Left lung (tissue), 14 donors: ENCODE results near the gene PUDP. TPM values are rescaled to one million over a fixed set of nuclear protein-coding genes. Genes with fewer than 3 reads are reported as not detected.

ENCODE experiments used
- ATAC-seq: fragments of 200-7000 bp; cut with Tn5 transposase; one replicate; pipeline ENCODE4 v1.9.1; 2020; ENCODE audit warnings: moderate library complexity
- DNase-seq, 4 donors: peaks; one replicate each; pipeline ENCODE4 v3.0.0-alpha.2; 2013 to 2020
- H3K27ac ChIP-seq, 2 donors: fragments of 200-600 bp; sonication (generic) in 1 of 2; one replicate each; pipeline versions ENCODE4 v1.5.0 to v1.8.0; 2020 to 2021
- H3K27me3 ChIP-seq, 2 donors: fragments of 200-600 bp; sonication (generic) in 1 of 2; one replicate each; pipeline versions ENCODE4 v1.5.0 to v1.8.0; 2020 to 2021
- H3K36me3 ChIP-seq, 2 donors: fragments of 200-600 bp; sonication (generic) in 1 of 2; one replicate each; pipeline versions ENCODE4 v1.5.0 to v1.8.0; 2020 to 2021
- H3K4me1 ChIP-seq, 2 donors: fragments of 200-600 bp; one replicate each; pipeline ENCODE4 v1.8.0; 2021
- H3K4me3 ChIP-seq, 2 donors: fragments of 200-600 bp; sonication (generic) in 1 of 2; one replicate each; pipeline versions ENCODE4 v1.5.0 to v1.8.0; 2020 to 2021; ENCODE audit warnings: mild to moderate bottlenecking in 1 of 2
- H3K9me3 ChIP-seq, 2 donors: fragments of 200-600 bp; sonication (generic) in 1 of 2; one replicate each; pipeline versions ENCODE4 v1.5.0 to v1.8.0; 2020 to 2021
- CTCF ChIP-seq, 2 donors: fragments of 200-600 bp; sonication (generic) in 1 of 2; IDR thresholded peaks; one replicate each; pipeline versions ENCODE4 v1.5.0 to v1.8.0; 2021; ENCODE audit warnings: antibody characterized with exemption in 2 of 2
- intact Hi-C, 2 donors: fragments of 100-400 bp; cut with DNase I; formaldehyde crosslinking; loops; one replicate each; pipeline versions ENCODE4 v1.11.2 to v1.14.2; 2022
- long read RNA-seq, 12 donors: library from polyadenylated mRNA in 2 of 12; unstranded in 2 of 12; transcript quantifications; one replicate each; pipeline ENCODE4 v2.0.0 and lab custom pipeline, GENCODE V29; 2019 to 2026
- polyA plus RNA-seq, 6 donors: library from polyadenylated mRNA; unstranded; fragments of 120-200 nt; gene quantifications; one replicate each; pipeline ENCODE4 v1.2.1, GENCODE V29; 2013; ENCODE audit not compliant: insufficient read length in 6 of 6
- total RNA-seq, 2 donors: library from RNA; stranded (reverse); fragmentation: NEBNext Ultra II Directional; extraction: Animal tissue kit (Norgen Biotek cat#: 25700); gene quantifications; one replicate each; pipeline ENCODE4 v1.2.1, GENCODE V29; 2021
- donor health status: DM: no; HTN: yes; CAD: no.
- donor health status: DM: no; HTN: no; CAD: no.

PUDP gene
- total RNA-seq (10 to 100 TPM; 13.8 to 26.1 TPM), polyA plus RNA-seq (10 to 100 TPM in 5 of 6 donors, 1 to 10 TPM in 1; 9.8 to 15.5 (median 13.1) TPM)
- long read RNA-seq, donor 1, transcript PUDP-201 (4 exons, 2,140 nt) = major isoform, 9 of 10 reads
- long read RNA-seq, donor 1, partial matches to known transcripts = 0 of 10 reads
- long read RNA-seq, donor 1, other reads (novel, unspliced or antisense) = 0 of 10 reads
- long read RNA-seq, donor 2, partial matches to known transcripts = 0 of 3 reads
- long read RNA-seq, donor 2, other reads (novel, unspliced or antisense) = 0 of 3 reads
- long read RNA-seq, donor 3, partial matches to known transcripts = 0 of 3 reads
- long read RNA-seq, donor 3, other reads (novel, unspliced or antisense) = 0 of 3 reads
- long read RNA-seq, donor 4, transcript PUDP-201 (4 exons, 2,140 nt) = major isoform, 10 of 14 reads
- long read RNA-seq, donor 4, partial matches to known transcripts = 1 of 14 reads
- long read RNA-seq, donor 4, other reads (novel, unspliced or antisense) = 2 of 14 reads
- long read RNA-seq, donor 5, transcript PUDP-201 (4 exons, 2,140 nt) = major isoform, 7 of 20 reads
- long read RNA-seq, donor 5, partial matches to known transcripts = 13 of 20 reads
- long read RNA-seq, donor 5, other reads (novel, unspliced or antisense) = 0 of 20 reads
- long read RNA-seq, donor 6, partial matches to known transcripts = 0 of 5 reads
- long read RNA-seq, donor 6, other reads (novel, unspliced or antisense) = 0 of 5 reads
- long read RNA-seq, donor 7, partial matches to known transcripts = 0 of 1 reads
- long read RNA-seq, donor 7, other reads (novel, unspliced or antisense) = 0 of 1 reads
- long read RNA-seq, donor 8, transcript PUDP-201 (4 exons, 2,140 nt) = major isoform, 7 of 7 reads
- long read RNA-seq, donor 8, partial matches to known transcripts = 0 of 7 reads
- long read RNA-seq, donor 8, other reads (novel, unspliced or antisense) = 0 of 7 reads
- long read RNA-seq, donor 9 = 0 reads
- long read RNA-seq, donor 10, transcript PUDP-201 (4 exons, 2,140 nt) = major isoform, 5 of 13 reads
- long read RNA-seq, donor 10, partial matches to known transcripts = 2 of 13 reads
- long read RNA-seq, donor 10, other reads (novel, unspliced or antisense) = 5 of 13 reads
- long read RNA-seq, donor 11, transcript PUDP-201 (4 exons, 2,140 nt) = major isoform, 10 of 11 reads
- long read RNA-seq, donor 11, partial matches to known transcripts = 0 of 11 reads
- long read RNA-seq, donor 11, other reads (novel, unspliced or antisense) = 0 of 11 reads
- long read RNA-seq, donor 12, transcript PUDP-201 (4 exons, 2,140 nt) = major isoform, 7 of 8 reads
- long read RNA-seq, donor 12, partial matches to known transcripts = 0 of 8 reads
- long read RNA-seq, donor 12, other reads (novel, unspliced or antisense) = 0 of 8 reads

DNA sequence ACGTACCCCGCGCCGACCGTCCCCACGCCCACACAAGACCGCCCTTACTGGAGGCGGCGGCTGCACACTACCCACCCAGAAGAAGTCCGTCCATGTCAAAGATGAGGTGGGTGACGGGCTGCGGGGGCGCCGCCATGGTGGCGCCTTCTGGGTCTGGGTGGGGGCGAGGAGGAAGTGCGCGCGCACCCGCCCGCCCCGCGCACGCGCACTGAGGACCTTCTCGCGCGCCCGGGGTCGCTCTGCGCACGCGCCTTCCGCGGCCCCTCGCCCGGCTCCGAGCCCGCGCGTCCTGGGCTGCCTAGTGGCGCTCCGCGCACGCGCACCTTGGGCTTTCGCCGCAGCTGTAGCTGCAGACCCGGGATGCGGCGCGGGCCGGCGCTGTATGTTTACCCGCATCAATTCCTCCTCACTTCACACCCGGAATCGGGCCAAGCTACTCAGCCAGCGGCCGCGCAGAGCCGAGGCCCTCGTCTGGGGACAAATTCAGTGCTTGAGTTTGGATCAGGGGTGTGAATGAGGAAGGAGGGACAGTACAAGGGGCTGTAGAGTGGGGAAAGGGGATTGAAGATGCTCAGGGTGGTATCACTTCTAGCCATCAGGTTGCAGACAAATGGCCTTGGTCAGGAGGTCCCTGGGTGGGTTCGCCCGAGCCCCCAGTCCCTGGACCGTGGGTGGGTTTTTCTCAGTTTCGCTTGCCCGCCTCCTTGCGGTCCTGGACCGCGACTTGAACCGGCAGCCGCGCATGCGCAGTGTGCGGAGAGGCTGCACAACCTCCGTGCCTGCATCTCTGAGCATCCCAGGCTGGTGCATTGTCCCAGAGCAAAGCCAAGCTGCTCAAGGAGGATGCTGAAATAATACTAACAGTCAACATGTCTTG lies at the start of gene PUDP:
Gene PUDP (minus strand): TSS at position 176 of the 877 bp plus-strand sequence. CDS start 40 bp downstream, at position 136.
- peak; percentile 25 to 32 for TF ChIP-seq CTCF (IDR thresholded peaks at IDR 0.05)
- Histone ChIP-seq H3K27ac (peak within 1 kb of the TSS; percentile 87 to 91), H3K36me3 (no peaks in the 10 kb centered on the region), H3K27me3 (no peaks in the 10 kb centered on the region), H3K4me3 (peak within 1 kb of the TSS; percentile 65 to 96), H3K4me1 (peaks cover 7 to 18% of the 10 kb centered on the region in 2 donors), H3K9me3 (no peaks in the 10 kb centered on the region)
- intact Hi-C loops = no loop called here
- DNase-seq = peak; percentile 92 to 94 (median 94)
- ATAC-seq = peak; percentile 93

GRCh38 chrX:7194606-7195005 lies 46.7 kb upstream of the PUDP start:
- TF ChIP-seq CTCF (IDR thresholded peaks at IDR 0.05) = no peak
- no peak overlapping the region for H3K4me3 ChIP-seq
- H3K27me3 ChIP-seq = no peaks in the 10 kb centered on the region
- no peak overlapping the region for H3K27ac ChIP-seq
- H3K4me1 ChIP-seq = no peaks in the 10 kb centered on the region
- no peak for DNase-seq
- H3K9me3 ChIP-seq = no peaks in the 10 kb centered on the region
- no peak for ATAC-seq
- intact Hi-C loops = no loop called here
- no peaks in the 10 kb centered on the region for H3K36me3 ChIP-seq

DNA sequence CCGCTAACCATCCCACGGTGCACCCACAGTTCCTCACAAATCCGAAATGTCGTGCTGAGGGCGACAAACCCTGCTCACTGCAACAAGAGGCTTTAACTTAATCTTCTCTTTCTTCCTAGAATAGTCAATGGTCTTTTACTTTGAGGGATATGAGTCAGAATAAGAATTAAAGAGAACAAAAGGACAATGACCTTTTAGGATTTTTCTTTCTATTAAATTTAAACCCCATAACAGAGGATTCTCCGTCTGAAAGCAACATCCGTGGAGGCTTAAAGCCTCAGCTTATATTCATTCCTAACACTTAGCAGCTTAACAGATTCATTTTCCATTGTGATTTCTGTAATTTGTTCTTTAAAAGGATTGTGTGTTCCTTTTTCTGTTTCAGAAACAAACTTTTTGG lies 44.9 kb upstream of the PUDP start:
- no peaks in the 10 kb centered on the region for H3K4me1 ChIP-seq
- intact Hi-C loops = no loop called here
- no peak overlapping the region for H3K4me3 ChIP-seq
- no peaks in the 10 kb centered on the region for H3K9me3 ChIP-seq
- no peaks in the 10 kb centered on the region for H3K36me3 ChIP-seq
- H3K27me3 ChIP-seq = no peaks in the 10 kb centered on the region
- TF ChIP-seq CTCF (IDR thresholded peaks at IDR 0.05) = no peak
- H3K27ac ChIP-seq = no peak overlapping the region
- ATAC-seq (no peak), DNase-seq (no peak)

DNA sequence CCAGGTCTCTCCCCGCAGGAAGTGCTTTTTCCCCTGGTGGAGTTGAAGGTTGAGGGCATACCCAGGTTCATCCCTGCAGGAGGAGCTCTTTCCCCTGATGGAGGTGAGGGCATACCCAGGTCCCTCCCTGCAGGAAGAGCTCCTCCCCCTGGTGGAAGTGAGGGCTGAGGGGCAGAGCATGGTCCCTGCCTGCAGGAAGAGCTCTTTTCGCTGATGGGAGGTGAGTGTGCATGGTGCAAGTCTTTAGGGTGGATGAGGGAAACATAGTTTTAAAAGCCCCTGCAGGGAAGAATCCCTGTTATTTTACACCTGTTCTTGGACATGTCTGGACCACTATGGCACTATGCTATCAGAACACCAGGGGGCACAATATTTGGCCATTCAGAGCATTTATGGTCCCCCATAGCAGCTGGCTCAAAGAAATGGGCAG lies 43.7 kb upstream of the PUDP start:
- Histone ChIP-seq H3K27ac (no peak overlapping the region), H3K4me1 (no peaks in the 10 kb centered on the region), H3K36me3 (no peaks in the 10 kb centered on the region), H3K9me3 (no peaks in the 10 kb centered on the region), H3K4me3 (no peak overlapping the region), H3K27me3 (no peaks in the 10 kb centered on the region)
- ATAC-seq (no peak), DNase-seq (no peak)
- intact Hi-C loops = no loop called here
- TF ChIP-seq CTCF (IDR thresholded peaks at IDR 0.05) = no peak
